ENCODE measurements around the gene WTAP.
"Not testable (repeated sequence)": the region's sequence is repeated elsewhere in the genome, so short reads cannot be mapped to it uniquely, and the experiment has no call there.

WTAP gene

GRCh38 chr6:159726918-159727716 is at the start of gene WTAP:
Gene WTAP (plus strand): TSS chr6:159727506. CDS start chr6:159736266, 8,760 bp downstream.
- DNase-seq (ENCODE audit: low read depth): peak; percentile 94

GRCh38 chr6:159677506-159678165 is 49.7 kb upstream of the WTAP start:
- no peak for DNase-seq (ENCODE audit: low read depth)

DNA sequence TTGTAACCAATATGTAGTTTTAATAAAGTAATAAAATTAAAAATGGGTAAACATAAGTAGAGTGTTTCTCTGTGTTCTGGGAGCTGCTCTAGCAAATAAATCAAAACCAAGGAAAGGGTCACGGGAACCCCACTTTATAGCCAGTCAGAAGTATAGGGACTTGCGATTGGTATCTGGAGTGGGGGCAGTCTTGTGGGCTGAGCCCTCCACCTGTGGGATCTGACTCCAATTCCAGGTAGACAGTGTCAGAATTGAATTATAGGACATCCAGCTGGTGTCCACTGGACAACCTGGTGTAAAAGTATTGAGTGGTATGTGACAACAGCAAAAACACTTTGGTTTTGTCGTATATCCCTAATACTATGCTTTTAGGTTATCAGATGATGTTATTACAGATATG is 48.7 kb upstream of the WTAP start:
- no peak for DNase-seq (ENCODE audit: low read depth)

GRCh38 chr6:159679091-159680077 is 47.9 kb upstream of the WTAP start:
- DNase-seq (ENCODE audit: low read depth): no peak

DNA sequence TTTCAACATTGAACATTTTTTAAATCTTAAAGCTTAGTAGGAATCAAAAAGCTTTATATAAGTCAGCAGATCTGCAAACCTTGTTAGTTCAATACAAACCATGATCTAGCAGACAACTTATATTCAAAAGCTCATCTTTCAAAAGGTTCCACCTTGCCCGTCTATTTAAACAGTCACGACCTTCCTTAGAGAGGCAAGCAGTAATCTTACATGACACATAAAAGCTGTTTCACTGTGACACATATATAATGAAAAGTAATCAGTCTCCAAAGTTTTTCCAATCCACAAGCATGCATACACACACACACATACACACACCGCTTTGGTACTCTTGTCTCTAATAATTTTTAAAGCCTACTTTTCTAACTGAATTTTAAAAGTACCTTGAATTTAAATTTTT is 47.2 kb upstream of the WTAP start:
- no peak for DNase-seq (ENCODE audit: low read depth)

- DNase-seq (ENCODE audit: low read depth): no peak
Measured at GRCh38 chr6:159681191-159681880, 46.0 kb upstream of the WTAP start.

- DNase-seq (ENCODE audit: low read depth): no peak
Measured at GRCh38 chr6:159682295-159682694, 45.0 kb upstream of the WTAP start.

DNA sequence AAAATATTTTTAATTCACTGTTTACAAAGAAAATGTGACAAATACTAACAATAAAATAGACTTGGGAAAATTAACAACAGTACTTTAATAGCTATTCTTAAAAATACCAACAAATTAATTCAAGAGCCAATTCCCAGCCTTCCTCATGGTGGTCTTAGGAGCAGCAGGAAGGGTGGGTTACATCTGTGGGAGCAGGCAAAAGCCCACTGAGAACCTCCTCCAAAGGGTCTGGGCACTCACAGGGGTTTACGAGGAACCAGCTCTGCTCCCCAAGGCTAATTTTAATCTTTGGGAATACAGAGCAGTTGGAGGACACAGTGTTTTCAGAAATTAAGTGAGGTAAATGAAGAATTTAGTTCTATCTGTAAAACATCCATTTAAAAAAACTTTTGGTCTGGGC is 44.5 kb upstream of the WTAP start:
- DNase-seq (ENCODE audit: low read depth): no peak

DNA sequence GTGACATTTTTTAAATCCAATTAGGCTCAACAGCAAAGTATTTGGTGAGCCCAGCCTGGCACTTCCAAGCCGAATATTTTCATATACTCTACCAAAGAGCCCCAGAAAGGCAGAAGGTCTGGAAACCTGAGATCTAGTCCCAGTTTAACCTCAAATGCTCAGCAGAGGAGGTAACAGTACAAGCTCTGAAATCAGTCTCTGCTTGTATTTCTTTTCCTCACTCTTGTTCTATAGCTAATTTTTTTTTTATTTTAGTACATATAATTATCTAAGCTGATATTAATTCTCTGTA is 43.3 kb upstream of the WTAP start:
- DNase-seq (ENCODE audit: low read depth): no peak

DNA sequence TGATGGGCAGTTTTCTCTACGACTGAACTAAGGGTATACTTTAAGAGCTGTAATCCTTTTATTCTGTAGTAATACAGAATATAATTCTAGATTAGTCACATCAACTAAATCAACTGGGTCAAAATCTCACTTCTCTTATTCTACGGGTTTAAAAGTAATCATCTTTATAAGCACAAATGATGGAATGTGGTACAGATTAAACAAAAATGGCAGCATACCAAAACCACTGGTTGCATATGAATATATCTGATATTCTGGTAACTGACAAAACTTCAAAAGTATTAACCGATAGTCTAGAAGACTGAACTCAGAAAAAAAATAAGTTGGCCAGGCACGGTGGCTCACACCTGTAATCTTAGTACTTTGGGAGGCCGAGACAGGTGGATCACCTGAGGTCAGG is 41.3 kb upstream of the WTAP start:
- no peak for DNase-seq (ENCODE audit: low read depth)

GRCh38 chr6:159686703-159687102 is 40.6 kb upstream of the WTAP start:
- no peak for DNase-seq (ENCODE audit: low read depth)

GRCh38 chr6:159687341-159687740 is 40.0 kb upstream of the WTAP start:
- DNase-seq (ENCODE audit: low read depth): no peak

DNA sequence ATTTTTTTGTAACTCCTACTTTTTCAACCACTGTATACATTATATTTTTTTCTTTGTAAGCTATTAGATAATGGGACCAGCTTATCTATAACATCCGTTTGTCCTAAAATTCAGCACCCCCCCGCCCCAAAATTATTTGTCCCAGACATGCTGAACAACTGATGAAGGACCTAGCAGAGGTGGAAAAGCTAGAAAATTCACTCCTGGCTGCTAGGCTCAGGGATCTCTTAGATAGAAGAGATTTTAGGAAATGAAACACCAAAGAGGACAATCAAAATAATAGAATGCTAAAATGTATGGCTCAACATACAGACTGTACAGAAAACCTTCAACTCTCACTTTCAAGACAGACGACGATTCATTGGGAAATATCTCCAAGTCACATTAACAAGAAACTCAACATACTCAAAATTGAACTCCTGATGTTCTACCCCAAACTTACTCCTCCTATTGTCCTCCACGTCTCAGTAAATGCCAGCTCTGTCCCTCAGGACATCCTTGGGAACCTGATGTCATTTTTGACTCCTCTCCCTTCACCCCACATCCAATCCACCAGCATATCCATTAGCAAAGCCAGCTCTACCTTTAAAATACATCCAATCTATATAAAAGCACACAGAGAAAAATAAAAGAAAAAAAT is 38.9 kb upstream of the WTAP start:
- no peak for DNase-seq (ENCODE audit: low read depth)

GRCh38 chr6:159689001-159689400 is 38.3 kb upstream of the WTAP start:
- DNase-seq (ENCODE audit: low read depth): no peak

DNA sequence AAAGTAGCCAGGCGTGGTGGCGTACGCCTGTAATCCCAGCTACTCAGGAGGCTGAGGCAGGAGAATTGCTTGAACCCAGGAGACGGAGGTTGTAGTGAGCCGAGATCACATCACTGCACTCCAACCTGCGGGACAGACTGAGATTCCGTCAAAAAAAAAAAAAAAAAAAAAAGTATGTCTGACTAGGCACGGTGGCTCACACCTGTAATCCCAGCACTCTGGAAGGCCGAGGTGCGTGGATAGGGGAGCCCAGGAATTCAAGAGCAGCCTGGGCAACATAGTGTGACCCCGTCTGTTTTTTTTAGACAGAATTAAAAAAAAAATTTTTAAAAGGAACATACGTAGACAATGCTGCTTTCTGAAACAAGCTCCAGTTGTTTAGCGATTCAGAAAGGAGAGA is 37.2 kb upstream of the WTAP start:
- not testable (repeated sequence) for DNase-seq (ENCODE audit: low read depth)

DNA sequence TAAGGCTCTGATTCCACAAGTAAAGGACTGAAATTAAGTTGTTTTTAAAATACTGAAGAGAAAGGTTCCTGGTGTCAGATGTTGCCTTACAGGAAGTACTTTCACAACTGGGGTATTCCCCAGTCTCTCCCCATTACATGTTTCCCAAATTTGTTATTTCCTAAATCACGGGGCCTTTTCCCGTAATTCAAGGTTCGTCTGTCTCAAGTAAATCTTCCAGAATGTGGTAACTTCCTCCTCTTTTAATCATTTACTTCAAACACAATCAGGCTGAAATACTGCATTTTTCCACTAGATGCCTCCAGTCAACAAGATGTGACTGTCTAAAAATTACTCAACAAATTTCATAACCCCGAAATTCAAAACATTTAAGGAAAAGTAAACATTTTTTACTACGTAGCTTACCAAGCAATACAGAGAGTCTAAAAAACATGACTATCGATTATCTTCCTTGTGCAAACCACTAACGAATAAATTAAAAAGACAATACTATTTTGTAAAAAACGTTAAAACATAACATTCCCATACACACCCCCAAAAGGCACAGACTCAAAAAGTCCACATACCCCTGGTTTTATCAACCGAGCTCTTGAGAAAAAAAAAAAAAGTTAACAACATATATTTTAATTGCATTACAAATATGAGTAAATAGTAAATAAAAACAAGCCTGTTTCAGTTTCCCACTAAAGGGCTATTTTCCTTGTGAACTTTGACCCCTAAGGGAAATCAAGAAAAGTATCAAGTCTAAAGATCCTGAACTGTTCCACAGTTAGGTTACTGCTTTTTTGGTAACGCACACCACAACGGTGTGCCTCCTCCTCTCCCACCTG is 36.0 kb upstream of the WTAP start:
- no peak for DNase-seq (ENCODE audit: low read depth)

DNA sequence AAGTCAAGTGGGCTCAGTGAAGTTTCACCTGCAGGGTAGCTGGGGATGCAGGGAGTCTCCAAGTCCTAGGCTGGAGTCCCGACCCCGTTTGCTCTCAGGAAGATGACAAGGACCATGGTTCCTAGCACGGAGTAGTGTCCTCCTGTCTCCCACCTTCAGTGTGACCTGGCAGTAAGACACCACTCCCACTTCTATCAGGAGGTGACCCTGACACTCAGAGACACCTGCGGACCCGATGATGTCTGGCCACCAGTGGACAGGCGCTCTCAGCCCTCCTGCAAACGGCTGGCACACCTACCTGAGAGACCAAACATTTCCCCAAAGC is 35.4 kb upstream of the WTAP start:
- DNase-seq (ENCODE audit: low read depth): no peak

DNA sequence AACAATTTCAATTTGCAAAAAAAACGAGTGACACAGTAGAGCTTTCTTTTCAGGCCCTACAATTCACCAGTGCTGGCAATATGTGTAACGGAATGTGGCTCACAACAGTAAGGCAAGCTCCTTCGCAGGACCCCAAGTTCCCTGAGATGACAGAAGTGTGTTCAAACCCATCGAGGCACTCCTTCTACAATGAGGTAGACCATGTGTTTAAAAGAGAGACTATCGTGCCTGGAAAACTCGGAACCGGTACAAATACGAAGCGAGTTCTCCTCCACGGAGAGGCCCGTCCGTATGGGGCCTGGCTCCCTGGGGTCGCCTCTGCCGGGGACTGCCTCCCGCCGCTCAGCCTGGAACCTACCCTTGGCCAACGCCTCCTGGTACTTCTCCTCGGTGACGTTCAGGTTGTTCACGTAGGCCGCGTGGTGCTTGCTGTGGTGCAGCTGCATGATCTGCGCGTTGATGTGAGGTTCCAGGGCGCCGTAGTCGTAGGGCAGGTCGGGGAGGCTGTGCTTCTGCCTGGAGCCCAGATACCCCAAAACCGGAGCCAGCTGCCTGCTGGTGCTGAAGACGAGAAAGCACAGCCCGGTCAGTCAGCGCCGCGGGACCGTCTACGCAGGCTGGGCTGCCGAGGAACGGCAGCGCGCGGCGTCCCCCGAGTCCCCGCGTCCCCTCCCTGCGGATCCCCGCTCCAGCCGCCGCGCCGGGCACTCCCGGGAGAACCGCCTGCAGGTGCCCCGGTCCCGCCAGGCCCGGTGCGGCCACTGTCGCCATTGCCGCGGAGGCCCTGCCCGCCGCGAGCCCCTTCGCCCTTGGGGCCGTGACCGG is 34.8 kb upstream of the WTAP start:
- peak; percentile 53 for DNase-seq (ENCODE audit: low read depth)

GRCh38 chr6:159693128-159693893 is 34.0 kb upstream of the WTAP start, which contains the start of gene SOD2:
Gene SOD2 (minus strand): TSS chr6:159693241. CDS start chr6:159693167, 74 bp downstream.
- DNase-seq (ENCODE audit: low read depth): peak; percentile 77

Data from activated T-cell treated with anti-CD3 and anti-CD28 coated beads for 24 hours (primary cell).